ENCODE results near the gene PSEN2. TPM values are rescaled to one million over a fixed set of nuclear protein-coding genes. Genes with fewer than 3 reads are reported as not detected.

Gene PSEN2
- total RNA-seq, 1 experiment from 2014 or later, result 6.6 TPM

- CTCF ChIA-PET, result no interaction called here
Observed at GRCh38 chr1:226823643-226824042, 46.8 kb upstream of the PSEN2 start.

DNA sequence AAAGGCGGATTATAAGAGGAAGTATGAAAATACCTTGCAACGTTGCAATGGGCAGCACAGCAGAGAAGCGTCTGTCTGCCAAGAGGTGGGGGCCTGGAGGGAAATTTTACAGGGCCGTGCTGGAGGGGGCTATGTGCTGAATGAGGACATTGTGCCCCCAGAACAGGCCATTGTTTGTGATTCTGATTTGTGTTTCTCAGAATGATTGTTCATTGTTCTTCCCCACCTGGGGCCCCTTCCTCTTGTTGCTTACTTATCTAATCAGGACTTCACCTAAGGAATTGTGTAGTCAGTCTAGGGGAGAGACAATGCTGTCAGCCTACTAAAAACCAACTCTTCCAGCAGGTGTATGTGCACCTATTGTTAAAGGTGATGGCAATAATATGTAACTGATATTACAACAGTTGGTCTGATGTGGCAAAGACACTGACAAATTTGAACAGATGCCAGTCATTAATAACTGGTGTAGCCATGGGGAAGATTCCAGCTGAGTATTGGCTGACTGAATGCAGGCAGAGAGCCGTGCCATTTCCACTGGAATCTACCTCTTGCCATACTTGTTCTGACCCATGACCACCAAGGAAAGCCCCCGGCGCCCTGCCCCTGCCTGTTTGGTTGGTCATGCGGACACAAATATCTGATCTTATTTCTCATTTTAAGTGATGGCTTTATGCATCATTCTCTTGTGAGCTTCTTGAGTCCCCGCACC lies 45.2 kb upstream of the PSEN2 start:
- Histone ChIP-seq H3K4me1 (ENCODE audit: insufficient read depth, low read length, poor library complexity, severe bottlenecking) (peaks cover 6% of the 10 kb centered on the region), H3K36me3 (ENCODE audit: insufficient read depth, low read length, poor library complexity, severe bottlenecking) (no peaks in the 10 kb centered on the region), H3K27me3 (replicated peaks; ENCODE audit: insufficient read depth, low read depth, low read length, poor library complexity) (no peaks in the 10 kb centered on the region), H3K9me3 (ENCODE audit: low read depth, low read length, poor library complexity, severe bottlenecking) (no peaks in the 10 kb centered on the region), H3K4me3 (ENCODE audit: low read depth, low read length, poor library complexity, severe bottlenecking) (no peak overlapping the region), H3K27ac (ENCODE audit: low read depth, low read length, poor library complexity, severe bottlenecking) (no peak overlapping the region)
- no peak for DNase-seq (ENCODE audit: low spot score)
- TF ChIP-seq CTCF (conservative IDR thresholded peaks at IDR 0.05; ENCODE audit: low read depth, low read length) (no peak), EZH2 (IDR thresholded peaks at IDR 0.05; ENCODE audit: borderline replicate concordance, low read depth, low read length, poor library complexity, severe bottlenecking) (no peak)
- CTCF ChIA-PET, result interaction anchor here (0.6 kb wide), 2 partner anchors 20 to 199 kb away, joined by 3 read pairs; no protein-coding TSS in a partner anchor
- BruUV-seq (replicated peaks), result no TSS peak
- intact Hi-C loops (cut with micrococcal nuclease; ENCODE audit: unreplicated experiment), result loop anchor here (5.0 to 10.0 kb wide), 3 partner anchors 278 to 612 kb away; partner anchors contain the start of gene STUM
- POLR2A ChIA-PET (ENCODE audit: low non-redundant PET), result no interaction called here

More at GRCh38 chr1:226823643-226824042, 46.8 kb upstream of the PSEN2 start:
- H3K36me3 ChIP-seq (ENCODE audit: insufficient read depth, low read length, poor library complexity, severe bottlenecking), result no peaks in the 10 kb centered on the region
- POLR2A ChIA-PET (ENCODE audit: low non-redundant PET), result no interaction called here
- BruUV-seq (replicated peaks), result no TSS peak
- TF ChIP-seq CTCF (conservative IDR thresholded peaks at IDR 0.05; ENCODE audit: low read depth, low read length) (no peak), EZH2 (IDR thresholded peaks at IDR 0.05; ENCODE audit: borderline replicate concordance, low read depth, low read length, poor library complexity, severe bottlenecking) (no peak)
- no peaks in the 10 kb centered on the region for H3K27me3 ChIP-seq (replicated peaks; ENCODE audit: insufficient read depth, low read depth, low read length, poor library complexity)
- H3K27ac ChIP-seq (ENCODE audit: low read depth, low read length, poor library complexity, severe bottlenecking), result no peak overlapping the region
- intact Hi-C loops (cut with micrococcal nuclease; ENCODE audit: unreplicated experiment), result loop anchor here (10.0 kb wide), 1 partner anchor 399 kb away; no protein-coding TSS in a partner anchor
- no peak for DNase-seq (ENCODE audit: low spot score)
- peaks cover 6% of the 10 kb centered on the region for H3K4me1 ChIP-seq (ENCODE audit: insufficient read depth, low read length, poor library complexity, severe bottlenecking)
- H3K4me3 ChIP-seq (ENCODE audit: low read depth, low read length, poor library complexity, severe bottlenecking), result no peak overlapping the region
- no peaks in the 10 kb centered on the region for H3K9me3 ChIP-seq (ENCODE audit: low read depth, low read length, poor library complexity, severe bottlenecking)

DNA sequence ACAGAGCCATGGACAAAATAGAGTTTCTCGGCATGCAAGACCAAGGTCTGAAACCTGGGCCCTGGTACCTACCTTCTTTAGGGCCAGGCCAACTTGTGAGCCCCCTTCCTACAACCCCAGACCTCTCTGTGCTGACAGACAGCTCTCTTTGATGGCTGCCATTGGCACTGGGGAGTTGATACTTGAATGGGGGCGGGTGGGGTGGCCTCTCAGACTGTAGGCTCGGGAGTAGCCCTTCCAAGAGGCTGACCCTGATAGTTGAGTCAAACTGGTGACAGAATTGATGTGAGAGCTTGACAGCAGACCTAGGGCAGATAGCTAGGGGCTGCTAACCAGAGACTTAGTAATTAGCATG lies 44.7 kb upstream of the PSEN2 start:
- Histone ChIP-seq H3K27me3 (replicated peaks; ENCODE audit: insufficient read depth, low read depth, low read length, poor library complexity) (no peaks in the 10 kb centered on the region), H3K9me3 (ENCODE audit: low read depth, low read length, poor library complexity, severe bottlenecking) (no peaks in the 10 kb centered on the region), H3K36me3 (ENCODE audit: insufficient read depth, low read length, poor library complexity, severe bottlenecking) (no peaks in the 10 kb centered on the region), H3K27ac (ENCODE audit: low read depth, low read length, poor library complexity, severe bottlenecking) (no peak overlapping the region), H3K4me1 (ENCODE audit: insufficient read depth, low read length, poor library complexity, severe bottlenecking) (peaks cover 6% of the 10 kb centered on the region), H3K4me3 (ENCODE audit: low read depth, low read length, poor library complexity, severe bottlenecking) (no peak overlapping the region)
- TF ChIP-seq EZH2 (IDR thresholded peaks at IDR 0.05; ENCODE audit: borderline replicate concordance, low read depth, low read length, poor library complexity, severe bottlenecking) (no peak), CTCF (conservative IDR thresholded peaks at IDR 0.05; ENCODE audit: low read depth, low read length) (no peak)
- BruUV-seq (replicated peaks), result no TSS peak
- intact Hi-C loops (cut with micrococcal nuclease; ENCODE audit: unreplicated experiment), result loop anchor here (5.0 to 10.0 kb wide), 3 partner anchors 278 to 612 kb away; partner anchors contain the start of gene STUM
- no peak for DNase-seq (ENCODE audit: low spot score)
- ChIA-PET POLR2A (ENCODE audit: low non-redundant PET) (no interaction called here), CTCF (interaction anchor here (0.6 kb wide), 1 partner anchor 200 kb away, joined by 3 read pairs; no protein-coding TSS in a partner anchor)

All from A673 (cell line).